Activated effector memory CD4-positive, alpha-beta T cell treated with anti-CD3 and anti-CD28 coated beads, Interleukin-2, amount 50 U/mL, for 16 hours (primary cell): ENCODE results near the gene LILRA5.
"Not testable (repeated sequence)": the region's sequence is repeated elsewhere in the genome, so short reads cannot be mapped to it uniquely, and the experiment has no call there.

ENCODE experiments used
- DNase-seq: peaks from one replicate; pipeline ENCODE4 v3.0.0-alpha.2; 2020

The LILRA5 gene

DNA sequence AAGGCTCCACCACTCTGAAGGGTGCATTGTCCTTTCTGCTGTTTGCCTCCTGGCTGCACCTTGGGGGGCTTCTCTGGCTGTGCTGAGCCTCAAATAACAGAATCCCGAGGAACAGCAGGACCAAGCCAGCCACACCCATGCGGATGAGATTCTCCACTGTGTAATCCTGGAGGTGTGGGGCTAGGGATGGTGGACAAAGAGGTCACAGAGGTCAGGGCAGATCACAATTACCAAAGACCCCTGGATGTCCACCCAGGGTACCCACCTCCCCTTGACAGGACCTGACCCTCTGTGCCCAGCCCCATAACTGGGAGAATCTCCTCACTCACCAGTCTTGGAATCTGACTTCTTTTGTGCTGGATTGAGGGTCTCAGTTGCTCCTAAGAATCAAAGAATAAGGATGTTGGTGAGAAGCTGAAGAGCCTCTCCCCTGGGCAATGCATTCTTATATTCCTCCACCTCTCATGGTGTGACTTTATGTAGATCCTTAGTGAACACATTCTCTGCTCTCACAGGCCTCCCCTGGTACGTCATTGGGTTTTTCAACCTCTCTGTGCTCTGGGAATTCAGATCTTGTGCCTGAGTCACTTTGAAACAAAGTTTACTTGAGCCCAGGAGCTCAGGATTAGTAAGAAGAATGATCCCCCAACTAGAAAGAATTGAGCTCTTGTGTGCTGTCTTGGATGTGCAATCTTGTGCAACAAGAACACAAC is 20.8 kb upstream of the LILRA5 start:
- no peak for DNase-seq

- DNase-seq, result no peak
Observed at GRCh38 chr19:54332149-54332548, 19.2 kb upstream of the LILRA5 start.

DNA sequence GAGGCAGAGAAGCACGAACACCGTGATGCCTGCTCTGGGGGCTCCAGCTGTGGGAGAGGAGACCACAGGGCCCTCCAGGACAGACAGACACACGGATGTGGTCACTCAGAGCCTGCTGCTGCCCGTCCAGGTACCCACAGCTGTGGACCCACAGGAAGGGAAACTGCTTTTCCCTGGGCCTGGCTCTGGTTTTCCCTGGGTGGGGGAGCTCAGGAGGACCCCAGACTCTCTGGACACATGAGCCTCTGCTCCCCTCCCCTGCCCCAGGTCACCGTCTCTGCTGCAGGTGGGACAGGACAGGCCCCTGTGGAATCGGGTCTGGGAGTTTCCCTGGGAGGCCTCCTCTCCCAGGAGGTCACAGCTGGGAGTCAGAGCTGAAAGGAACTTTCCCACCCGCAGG is 18.7 kb upstream of the LILRA5 start:
- DNase-seq, result no peak

- no peak for DNase-seq
Observed at GRCh38 chr19:54329476-54330165, 16.7 kb upstream of the LILRA5 start.

DNA sequence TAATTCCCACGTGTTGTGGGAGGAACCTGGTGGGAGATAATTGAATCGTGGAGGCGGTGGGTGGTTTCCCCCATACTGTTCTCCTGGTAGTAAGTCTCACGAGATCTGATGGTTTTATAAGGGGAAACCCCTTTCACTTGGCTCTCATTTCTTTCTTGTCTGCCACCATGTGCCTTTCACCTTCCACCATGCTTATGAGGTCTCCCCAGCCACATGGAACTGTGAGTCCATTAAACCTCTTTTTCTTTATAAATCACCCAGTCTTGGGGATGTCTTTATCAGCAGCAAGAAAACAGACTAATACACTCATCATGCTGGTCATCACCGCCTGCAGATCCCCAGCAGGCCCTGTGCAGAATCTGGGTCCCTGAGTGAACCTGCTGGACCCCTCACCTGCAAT is 15.8 kb upstream of the LILRA5 start:
- not testable (repeated sequence) for DNase-seq

GRCh38 chr19:54325631-54326030 is 12.7 kb upstream of the LILRA5 start:
- no peak for DNase-seq

- peak; percentile 69 for DNase-seq
Observed at GRCh38 chr19:54325194-54325621, 12.2 kb upstream of the LILRA5 start.

DNA sequence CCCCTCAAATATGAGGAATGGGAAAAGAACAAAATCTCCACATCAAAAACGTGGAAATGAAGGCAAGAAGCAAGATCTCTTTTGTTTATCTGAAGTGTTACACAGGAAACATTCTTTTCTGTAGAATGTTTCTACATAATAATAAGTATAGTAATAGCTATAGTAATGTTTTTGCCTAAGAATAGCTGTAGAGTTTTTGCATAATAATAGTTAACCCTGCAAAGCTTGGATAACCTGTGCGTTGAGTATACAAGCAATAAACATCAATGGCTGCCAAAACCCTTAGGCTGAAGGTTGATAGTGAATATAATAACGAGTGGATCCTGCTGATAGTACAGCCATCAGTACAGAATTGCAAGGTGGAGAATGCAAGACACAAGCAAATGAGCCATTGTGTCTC is 11.1 kb upstream of the LILRA5 start:
- DNase-seq, result no peak

DNA sequence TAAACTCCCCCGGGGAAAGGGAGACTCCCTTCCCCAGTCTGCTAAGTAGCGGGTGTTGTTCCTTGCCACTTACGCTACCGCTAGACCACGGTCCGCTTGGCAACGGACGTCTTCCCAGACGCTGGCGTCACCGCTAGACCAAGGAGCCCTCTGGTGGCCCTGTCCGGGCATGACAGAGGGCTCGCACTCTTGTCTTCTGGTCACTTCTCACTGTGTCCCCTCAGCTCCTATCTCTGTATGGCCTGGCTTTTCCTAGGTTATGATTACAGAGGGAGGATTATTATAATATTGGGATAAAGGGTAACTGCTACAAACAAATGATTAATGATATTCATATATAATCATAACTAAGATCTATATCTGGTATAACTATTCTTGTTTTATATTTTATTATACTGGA is 10.0 kb upstream of the LILRA5 start:
- not testable (repeated sequence) for DNase-seq

DNA sequence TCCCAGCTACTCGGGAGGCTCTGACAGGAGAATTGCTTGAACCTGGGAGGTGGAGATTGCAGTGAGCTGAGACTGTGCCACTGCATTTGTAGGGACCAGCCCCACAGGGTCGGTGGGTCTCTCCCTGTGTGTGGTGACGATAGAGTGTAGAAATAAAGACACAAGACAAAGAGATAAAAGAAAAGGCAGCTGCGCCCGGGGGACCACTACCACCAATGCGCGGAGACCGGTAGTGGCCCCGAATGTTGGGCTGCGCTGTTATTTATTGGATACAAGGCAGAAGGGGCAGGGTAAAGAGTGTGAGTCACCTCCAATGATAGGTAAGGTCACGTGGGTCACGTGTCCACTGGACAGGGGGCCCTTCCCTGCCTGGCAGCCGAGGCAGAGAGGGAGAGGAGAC is 9.3 kb upstream of the LILRA5 start:
- not testable (repeated sequence) for DNase-seq

- no peak for DNase-seq
Observed at GRCh38 chr19:54319892-54320670, 7.1 kb upstream of the LILRA5 start.

GRCh38 chr19:54319049-54319448 is 6.1 kb upstream of the LILRA5 start:
- DNase-seq, result no peak

GRCh38 chr19:54317965-54318240 is 4.9 kb upstream of the LILRA5 start:
- no peak for DNase-seq

- DNase-seq, result no peak
Observed at GRCh38 chr19:54317108-54317964, 4.4 kb upstream of the LILRA5 start.

- DNase-seq, result no peak
Observed at GRCh38 chr19:54316746-54317107, 3.8 kb upstream of the LILRA5 start.

- no peak for DNase-seq
Observed at GRCh38 chr19:54315956-54316355, 3.0 kb upstream of the LILRA5 start.

- DNase-seq, result no peak
Observed at GRCh38 chr19:54312011-54312410, 955 bp downstream of the LILRA5 start.

DNA sequence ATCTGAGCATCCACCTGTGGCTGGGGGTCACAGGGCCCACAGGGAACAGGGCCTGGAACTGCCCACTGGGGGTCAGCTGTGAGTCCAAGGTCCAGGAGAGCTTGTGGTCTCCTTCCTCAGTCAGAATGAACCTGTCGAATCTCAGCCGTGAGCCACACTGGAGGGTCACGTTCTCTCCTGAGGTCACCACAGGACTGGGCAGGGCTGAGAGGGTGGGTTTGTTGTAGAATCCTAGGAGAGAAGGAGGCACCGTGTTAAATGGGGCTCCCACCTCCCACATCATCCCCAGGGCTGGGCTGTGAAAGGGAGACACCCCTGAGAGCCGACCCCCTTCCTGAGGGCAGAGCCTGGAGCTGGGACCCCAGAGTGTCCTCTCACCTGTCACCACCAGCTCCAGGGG is 1.5 kb downstream of the LILRA5 start:
- no peak for DNase-seq

DNA sequence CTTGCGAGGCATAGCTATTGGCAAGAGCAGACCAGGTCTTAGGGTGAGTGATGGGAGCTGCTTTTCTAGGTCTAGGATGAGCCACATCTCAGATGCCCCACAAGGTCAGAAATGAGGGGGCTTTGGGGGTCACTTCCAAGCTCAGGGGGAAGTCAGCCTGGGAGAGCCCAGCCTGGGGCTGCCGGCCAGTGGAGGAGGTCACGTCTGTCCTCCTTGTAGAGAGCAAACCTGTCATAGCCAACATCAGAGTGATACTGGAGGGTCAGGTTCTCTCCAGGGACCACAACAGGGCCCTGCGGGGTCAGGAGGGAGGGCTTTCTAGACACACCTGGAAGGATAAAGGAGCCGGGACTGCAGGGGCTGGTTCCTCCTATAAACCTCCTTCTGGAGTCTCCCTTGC is 2.4 kb downstream of the LILRA5 start:
- no peak for DNase-seq

- no peak for DNase-seq
Observed at GRCh38 chr19:54309811-54310210, 3.2 kb downstream of the LILRA5 start.

DNA sequence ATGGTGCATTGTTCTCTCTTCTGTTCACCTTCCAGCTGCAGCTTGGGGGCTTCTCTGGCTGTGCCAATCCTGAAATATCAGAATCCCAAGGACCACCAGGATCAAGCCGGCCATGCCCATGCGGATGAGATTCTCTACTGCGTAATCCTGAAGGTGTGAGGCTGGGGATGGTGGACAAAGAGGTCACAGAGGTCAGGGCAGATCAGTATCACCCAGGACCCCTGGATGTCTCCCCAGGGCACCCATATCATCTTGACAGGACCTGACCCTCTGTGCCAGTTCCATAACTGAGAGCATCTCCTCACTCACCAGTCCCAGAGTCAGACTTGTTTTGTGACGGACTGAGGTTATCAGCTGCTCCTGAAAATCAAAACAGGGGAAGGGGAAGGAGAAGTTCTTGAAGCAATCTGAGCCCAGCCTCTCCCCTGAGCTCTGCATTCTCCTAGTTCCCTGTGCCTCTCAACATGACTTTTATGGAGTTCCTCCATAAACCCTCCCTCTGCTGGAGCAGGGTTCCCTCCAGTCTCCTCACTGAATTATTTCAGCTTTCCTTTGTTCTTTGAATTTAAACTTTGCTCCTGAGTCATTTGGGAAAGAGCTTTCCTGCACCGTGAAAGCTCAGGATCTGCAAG is 5.5 kb downstream of the LILRA5 start:
- DNase-seq, result no peak

GRCh38 chr19:54305141-54305540 is 7.8 kb downstream of the LILRA5 start:
- DNase-seq, result no peak

DNA sequence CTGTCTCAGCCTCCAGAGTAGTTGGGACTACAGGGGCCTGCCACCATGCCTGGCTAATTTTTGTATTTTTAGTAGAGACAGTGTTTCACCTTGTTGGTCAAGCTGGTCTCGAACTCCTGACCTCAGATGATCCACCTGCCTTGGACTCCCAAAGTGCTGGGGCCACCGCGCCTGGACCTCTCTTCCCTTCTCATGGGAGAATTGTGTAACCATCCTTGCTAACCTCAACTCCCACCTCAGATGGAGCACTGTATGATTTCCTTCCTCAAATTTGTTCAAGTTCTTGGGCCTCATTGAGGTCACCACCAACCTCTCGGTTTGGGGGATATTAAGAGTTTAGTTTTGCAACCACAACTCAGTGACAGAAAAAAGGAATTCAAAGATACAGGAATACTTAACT is 10.7 kb downstream of the LILRA5 start:
- no peak for DNase-seq
